ENCODE data around the gene MGAT2. TPM values are rescaled to one million over a fixed set of nuclear protein-coding genes. Genes with fewer than 3 reads are reported as not detected.
"Not testable (repeated sequence)": the region's sequence is repeated elsewhere in the genome, so short reads cannot be mapped to it uniquely, and the experiment has no call there.

MGAT2 gene
- total RNA-seq (2014; rRNA removed; shearing (Covaris generic)), result 35.5 and 36.5 TPM in 2 replicates

DNA sequence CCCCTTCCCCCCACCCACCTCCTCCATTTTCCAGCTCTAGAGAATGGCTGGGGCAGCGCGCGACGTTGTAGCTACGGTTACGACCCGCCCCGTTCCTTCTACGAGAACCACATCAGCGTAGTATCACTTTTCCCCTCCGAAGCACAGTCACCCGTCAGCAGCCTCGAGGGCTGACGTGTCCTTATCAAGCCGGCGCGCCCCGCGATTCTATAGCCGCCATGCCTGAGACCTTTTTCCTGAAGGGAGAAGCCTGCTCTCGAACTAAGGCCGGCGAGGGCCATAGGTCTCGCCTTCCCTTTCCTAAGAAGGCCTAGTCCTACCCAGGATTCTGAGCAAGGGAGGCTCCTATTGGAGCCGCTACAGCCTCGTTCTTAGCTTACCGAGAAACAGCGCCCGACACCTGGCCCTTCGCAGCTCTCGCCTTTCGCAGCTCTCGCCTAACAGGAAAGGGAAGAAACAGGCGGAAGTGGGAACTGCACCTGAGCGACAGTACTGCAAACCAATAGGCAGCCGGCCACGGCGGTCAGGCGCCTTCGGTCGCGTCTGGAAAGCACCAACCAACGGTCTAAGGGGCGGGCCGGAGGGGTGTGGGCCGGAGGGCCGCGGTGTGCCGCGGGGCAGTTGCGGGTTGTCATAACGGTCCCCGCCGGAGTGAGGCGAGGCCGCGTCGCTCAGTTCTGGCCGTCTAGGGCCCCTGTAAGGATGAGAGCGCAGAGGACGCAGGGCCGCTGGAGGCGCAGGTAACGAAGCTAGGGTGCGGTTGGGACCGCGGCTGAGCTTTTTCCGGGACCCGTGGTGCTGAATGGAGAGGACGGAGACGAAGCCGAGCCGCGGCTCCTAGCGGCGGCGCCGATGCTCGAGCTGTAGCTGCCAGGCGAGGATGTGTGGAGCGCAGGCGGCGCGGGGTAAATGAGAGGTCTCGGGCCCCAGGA is at the start of gene MGAT2, which contains the start of gene RPL36AL:
Gene MGAT2 (plus strand): TSS at position 618 of the 932 bp plus-strand sequence. CDS start 470 bp downstream, outside the sequence.
Gene RPL36AL (minus strand): TSS at position 445 of the 932 bp plus-strand sequence. CDS start 1,522 bp downstream, outside the sequence.
- DNase-seq (ENCODE audit: low spot score), result peak; percentile 95

DNA sequence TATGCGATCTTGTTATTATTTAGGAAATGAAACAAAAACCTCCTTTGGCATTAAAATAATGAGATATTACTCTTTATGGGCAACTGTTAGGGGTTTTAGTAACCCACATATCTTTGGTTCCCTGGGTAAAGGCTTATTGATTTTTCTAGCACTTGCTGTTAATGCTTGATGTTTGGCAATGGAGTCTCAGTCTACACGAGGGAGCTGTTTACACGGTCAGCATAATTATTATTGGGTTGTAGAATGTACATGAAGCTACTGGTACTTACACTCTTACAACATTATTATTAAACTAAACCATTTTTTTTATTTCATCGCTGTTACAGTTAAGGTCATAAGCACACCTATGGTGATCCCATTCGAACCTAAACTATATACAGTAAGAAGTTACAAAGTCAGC is 46.6 kb upstream of the MGAT2 start:
- no peak for DNase-seq (ENCODE audit: low spot score)

DNA sequence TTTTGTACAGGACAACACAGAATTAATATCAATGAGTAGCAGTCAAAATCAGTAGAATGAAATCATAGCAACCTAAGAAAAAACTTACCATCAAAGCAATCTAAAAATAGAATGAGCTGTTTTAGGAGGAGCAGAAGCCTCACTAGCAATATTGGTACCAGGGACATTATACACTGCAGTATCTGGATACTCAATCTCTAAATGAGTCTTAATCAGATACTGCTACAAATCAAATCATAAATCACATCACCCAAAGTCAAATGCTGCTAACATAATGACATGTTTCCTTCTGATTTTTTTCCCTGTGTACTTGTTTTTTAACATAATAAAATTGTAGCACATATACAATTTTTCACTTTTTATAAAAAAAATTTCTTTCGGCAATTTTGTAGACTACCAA is 42.5 kb upstream of the MGAT2 start:
- DNase-seq (ENCODE audit: low spot score), result no peak

DNA sequence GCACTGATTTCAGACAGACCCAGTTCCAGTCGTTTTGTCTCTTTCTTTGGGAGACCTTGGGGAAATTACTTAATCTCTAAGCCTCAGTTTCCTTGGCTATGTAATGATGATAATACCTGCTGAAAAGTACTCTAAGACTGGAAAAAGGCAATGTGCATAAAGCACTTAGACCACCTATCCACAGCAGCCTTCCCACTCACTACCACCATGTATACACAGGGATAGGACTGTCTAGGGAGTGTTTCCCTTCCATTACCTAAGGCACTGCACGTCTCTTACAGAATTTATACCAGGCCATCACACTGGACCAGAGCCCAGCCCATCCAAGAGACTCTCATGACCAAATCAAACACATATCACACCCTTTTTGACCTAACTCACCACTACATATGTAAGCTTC is 40.8 kb upstream of the MGAT2 start:
- no peak for DNase-seq (ENCODE audit: low spot score)

DNA sequence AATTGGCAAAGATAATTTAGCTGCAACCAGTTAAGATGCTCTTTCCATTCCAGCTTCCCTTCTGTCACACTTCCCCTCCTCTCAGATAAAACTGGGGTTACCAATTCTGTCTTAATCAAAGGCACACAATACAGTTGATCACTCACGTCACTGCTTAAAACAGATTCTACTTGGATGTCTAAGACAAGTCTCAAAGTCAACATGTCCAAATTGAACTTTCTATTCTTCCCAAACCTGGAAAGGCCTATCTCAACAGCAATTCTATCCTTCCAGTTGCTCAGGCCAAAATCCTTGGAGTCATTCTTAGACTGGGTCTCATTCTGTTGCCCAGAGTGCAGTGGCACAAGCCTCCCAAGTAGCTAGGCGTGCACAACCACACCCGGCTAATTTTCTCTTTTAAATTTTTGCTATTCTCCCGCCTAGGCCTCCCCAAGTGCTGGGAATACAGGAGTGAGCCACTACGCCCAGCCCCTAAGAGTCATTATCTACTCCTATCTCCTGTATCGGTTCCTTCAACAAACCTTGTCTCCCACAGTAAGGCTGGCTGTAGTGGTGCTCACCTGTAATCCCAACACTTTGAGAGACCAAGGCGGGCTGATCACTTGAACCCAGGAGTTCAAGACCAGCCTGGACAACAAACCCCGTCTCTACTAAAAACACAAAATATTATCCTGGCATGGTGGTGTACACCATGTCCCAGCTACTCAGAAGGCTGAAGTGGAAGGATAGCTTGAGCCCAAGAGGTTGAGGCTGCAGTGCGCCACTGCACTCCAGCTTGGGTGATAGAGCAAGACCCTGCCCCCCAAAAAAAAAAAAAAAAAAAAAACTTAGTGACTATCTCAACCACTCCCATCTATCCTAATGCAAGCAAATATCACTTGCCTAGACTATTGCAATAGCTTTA is 39.1 kb upstream of the MGAT2 start:
- DNase-seq (ENCODE audit: low spot score), result no peak

DNA sequence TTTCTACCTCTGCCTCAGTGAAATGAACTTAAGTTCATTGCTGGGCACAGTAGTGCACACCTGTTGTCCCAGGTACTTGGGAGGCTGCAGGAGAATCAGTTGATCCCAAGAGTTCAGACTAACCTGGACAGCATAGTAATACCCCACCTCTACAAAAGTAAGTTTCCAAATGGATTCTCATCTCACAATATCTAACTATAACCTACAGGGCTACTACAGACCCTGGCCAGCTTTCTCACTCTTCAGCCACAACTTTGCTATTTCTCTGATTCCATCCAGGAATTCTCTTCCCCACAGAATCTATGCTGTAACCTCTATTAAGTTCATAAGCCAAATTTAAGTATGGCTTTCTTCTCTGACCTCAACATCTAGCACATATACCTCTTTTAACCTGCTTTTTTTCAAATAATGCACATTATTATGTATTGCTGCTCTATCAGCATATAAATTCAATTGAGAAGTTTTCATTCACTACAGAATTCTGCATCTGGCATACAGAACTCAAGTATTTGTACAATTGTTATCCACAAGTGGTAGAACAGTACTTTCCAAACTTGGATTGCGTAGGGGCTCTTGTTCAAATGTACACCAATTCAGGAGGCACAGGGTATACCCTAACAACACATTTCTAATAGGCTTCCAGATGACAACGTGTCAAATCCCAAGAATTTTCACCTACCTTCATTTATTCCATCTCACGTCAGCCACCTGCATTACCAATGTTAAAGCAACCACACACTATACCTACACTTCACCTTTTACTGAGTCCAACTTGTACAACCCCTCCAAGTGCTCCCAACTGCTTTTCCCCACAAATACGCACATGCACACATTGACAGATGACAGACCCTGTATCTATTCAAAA is 38.3 kb upstream of the MGAT2 start:
- no peak for DNase-seq (ENCODE audit: low spot score)

DNA sequence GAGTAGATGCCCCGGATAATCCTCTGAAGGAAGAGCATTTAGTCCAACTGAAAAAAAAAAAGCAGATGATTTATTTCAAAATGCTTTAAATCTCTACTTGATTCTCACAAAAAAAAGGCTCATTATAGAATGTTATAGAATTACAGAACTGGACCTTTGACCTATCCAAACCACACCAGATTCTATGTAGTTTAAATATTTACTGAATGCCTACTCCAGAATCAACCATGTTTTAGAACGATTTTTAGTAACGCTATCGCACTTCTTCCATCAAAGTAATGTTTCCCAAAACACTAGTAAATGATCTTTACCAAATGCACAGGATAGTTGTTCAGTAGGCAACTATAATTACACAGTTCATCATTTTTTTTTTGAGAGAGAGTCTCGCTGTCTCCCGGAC is 37.0 kb upstream of the MGAT2 start:
- DNase-seq (ENCODE audit: low spot score), result no peak

DNA sequence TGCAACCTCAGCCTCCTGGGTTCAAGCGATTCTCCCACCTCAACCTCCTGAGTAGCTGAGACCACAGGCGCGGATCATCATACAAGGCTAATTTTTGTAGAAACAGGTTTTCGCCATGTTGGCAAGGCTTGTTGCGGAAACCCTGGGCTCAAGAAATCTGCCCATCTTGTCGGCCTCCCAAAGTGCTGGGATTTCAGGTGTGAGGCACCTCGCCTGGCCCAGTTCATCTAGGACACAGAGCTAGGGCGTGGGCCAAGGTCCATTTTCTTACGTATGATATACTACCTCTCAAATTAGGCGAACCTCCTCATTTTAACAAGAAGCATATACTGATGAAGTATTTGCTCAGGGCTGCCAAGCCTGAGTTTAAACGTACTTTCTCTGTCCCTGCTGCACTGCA is 36.5 kb upstream of the MGAT2 start:
- DNase-seq (ENCODE audit: low spot score), result no peak

DNA sequence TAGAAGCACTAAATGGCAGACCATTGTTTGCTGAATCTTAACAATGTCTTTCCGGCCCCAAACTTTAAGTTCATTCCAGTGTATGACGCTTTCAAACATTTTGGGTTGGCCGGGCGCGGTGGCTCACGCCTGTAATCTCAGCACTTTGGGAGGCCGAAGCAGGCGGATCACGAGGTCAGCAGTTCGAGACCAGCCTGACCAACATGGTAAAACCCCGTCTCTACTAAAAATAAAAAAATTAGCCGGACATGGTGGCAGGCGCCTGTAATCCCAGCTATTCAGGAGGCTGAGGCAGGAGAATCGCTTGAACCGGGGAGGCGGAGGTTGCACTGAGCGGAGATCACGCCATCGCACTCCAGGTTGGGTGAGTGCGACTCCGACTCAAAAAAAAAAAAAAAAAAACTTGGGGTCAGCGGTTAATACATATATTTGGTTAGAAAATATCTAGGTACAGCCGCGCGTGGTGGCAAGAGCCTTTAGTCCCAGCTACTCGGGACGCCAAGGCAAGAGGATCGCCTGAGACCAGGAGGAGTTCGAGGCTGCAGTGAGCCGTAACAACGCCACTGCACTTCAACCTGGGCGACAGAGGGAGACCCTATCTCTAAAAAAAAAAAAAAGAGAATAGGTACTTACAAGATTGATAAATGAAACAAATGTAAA is 35.5 kb upstream of the MGAT2 start:
- DNase-seq (ENCODE audit: low spot score), result not testable (repeated sequence)

DNA sequence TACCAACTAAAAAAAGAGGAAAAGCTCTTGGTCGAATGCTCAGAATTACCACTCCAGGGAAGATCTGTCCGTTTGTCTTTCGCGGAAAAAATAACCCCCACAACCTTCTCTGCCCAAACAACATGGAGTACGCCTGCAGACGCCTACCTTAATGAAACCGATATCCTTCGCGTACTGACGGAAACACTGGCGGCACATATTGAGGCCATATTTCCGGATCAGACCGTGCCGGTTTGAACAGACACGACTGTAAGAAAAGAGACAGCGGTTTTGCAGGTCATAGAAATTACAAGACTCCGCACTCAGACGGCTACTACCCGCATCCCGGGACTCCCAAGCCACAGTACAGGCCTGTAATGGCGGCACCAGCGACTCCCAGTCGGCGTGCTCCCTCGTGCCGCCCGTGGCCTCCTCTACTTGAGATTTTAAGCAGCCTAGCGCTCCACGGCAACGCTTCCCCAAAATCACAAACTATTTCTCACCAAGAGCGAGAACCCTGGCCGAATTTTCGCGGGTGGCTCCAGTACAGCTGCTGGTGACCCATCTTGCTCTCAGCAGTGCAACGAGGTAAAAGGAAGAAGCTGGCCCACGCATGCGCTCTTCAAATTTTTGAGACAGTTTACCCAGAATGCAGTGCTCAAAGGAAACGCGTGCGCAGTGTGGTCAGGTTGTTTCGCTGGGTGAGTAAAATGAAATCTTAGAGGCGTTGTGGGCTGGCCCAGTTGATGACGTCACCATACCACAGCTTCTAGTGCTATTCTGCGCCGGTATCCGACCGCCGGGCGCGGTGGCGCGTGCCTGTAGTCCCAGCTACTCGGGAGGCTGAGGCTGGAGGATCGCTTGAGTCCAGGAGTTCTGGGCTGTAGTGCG is 34.6 kb upstream of the MGAT2 start, which contains the start of gene RPS29:
Gene RPS29 (minus strand): TSS at position 578 of the 870 bp plus-strand sequence. CDS start 34 bp downstream, at position 544.
- DNase-seq (ENCODE audit: low spot score), result peak; percentile 97

DNA sequence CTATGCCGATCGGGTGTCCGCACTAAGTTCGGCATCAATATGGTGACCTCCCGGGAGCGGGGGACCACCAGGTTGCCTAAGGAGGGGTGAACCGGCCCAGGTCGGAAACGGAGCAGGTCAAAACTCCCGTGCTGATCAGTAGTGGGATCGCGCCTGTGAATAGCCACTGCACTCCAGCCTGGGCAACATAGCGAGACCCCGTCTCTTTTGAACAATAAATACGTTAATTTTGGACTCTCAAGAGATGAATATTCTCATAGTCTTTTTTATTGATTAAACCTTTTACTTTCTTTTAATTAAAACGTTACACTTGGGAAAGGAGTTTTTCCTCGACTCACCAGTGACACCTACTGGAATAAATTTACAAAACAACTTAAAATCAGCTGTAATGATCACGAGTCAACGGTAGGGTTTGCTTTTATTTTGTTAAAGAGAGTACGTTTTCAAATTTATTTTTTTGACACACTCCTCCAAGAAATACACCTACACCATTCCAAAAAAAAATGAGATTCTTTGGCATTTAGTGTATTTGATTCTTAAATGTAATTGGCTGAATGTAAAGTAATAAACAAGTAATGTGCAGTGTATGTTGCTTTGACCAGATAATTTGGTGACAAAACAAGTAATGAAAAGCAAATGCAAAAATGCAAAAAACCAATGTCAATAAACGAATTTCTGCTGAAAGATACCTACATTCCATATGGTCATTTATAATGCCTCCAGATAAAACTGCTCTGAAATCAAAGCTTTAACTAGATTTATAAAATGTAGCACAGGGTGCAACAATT is 33.7 kb upstream of the MGAT2 start:
- peak; percentile 84 for DNase-seq (ENCODE audit: low spot score)

DNA sequence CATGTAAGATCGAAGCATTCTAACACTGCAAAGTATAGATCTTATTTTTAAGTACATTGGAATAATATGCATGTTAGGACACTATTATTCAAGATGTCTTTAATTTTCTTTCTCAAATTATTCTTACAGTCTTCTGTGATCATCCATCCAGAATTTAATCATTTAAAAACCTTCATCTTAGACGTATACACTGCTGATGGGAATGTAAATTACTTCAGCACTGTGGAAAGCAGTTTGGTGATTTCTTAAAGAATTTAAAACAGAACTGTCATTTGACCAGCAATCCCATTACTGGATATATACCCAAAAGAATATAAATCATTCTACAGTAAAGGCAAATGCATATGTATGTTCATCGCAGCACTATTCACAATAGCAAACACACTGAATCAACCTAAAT is 31.2 kb upstream of the MGAT2 start:
- no peak for DNase-seq (ENCODE audit: low spot score)

DNA sequence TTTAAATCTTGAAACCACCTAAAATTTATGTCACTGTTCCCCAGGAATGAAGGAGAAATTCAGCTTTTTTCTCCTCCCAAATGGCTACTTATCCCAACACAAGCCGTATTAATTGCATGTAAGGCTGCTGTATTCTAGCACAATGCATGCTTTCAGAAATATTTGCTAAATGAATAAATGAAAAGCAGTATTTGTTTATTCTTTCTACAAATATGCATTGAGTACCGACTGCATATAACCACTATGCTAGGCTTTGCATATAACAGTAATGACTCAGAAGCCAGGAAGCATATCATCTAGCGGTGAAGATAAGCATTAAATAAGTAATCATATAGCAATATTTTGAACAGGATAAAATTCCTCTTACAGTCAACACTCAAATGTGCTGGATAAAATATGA is 27.6 kb upstream of the MGAT2 start:
- no peak for DNase-seq (ENCODE audit: low spot score)

DNA sequence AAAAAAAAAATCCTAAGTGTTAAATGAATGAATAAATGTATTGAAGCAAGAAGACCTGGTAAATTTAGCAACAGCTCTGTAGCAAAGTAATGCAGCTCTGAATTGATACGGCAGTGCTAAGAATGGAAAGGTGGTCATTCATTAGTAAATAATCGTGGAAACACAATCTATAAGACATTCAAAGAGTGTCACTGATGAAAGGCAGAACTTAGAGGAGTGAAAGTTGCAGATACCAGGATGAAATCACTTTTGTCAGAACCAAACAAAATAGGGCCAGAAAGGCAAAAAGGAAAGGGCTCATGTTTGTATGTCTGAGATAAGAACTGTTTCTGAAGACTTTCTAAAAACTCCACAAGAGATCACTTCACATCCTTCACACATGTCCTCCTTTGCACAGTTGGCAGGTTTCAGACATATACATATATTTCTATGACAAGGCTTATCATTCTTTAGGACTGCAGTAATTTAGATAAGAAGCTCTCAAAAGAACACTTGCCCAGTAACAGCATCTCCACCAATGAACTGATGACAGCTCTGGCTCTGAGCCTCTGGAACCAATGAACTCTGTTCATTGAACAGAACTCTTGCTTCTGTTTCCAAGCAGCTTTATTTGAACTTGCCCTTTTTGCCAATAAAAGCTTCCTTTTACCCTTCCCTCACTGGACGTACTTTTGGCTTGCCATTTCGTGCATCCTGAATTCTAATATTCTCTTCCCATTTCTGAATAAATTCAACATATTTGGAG is 26.1 kb upstream of the MGAT2 start:
- DNase-seq (ENCODE audit: low spot score), result no peak

DNA sequence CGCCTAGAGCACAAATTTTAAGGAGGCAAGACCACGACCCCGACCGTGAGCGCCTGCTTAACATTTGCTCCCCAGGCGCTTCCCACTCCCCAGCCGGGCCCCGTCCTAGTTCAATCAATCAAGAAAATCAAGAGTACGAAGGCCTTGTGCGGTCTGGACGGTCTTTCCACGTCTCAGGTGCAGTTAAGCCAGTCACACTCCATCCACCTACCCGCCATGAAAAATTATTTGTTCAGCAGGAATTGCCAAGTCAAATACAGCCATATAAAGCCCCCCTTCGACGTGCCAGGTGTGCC is 22.5 kb upstream of the MGAT2 start:
- no peak for DNase-seq (ENCODE audit: low spot score)

DNA sequence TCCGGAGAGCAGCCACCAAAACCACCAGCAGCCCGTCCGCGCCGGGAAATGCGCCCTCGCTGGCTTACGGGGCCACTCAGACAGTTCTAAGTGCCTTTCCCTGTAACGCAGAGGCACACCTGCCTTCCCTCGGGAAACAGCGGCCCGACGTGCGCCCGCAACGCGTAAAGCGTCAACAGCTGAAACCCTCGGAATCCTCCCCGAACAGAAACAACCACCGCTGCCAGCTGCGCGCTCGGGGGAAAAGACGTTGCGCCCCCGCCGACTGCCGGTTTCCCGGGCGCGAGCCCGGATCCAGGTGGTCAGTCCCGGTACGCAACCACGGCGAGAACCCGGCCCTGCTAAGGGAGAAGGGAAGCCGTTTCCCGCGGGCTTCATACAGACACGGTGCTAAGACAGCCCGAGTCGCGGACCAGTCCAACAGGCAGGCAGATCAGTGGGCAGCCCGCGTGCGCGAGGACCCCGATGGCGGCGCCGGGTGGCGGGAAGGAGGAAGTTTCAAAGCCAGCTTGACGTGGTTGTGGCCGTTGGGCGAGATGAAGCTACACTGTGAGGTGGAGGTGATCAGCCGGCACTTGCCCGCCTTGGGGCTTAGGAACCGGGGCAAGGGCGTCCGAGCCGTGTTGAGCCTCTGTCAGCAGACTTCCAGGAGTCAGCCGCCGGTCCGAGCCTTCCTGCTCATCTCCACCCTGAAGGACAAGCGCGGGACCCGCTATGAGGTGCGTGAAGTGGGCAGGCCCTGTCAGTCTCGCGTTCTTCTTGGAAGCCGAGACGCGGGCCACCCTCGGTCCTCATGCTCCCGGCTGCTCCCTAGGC is 21.9 kb upstream of the MGAT2 start, which contains the start of gene LRR1:
Gene LRR1 (plus strand): TSS at position 456 of the 816 bp plus-strand sequence. CDS start 81 bp downstream, at position 537.
- DNase-seq (ENCODE audit: low spot score), result peak; percentile 81

DNA sequence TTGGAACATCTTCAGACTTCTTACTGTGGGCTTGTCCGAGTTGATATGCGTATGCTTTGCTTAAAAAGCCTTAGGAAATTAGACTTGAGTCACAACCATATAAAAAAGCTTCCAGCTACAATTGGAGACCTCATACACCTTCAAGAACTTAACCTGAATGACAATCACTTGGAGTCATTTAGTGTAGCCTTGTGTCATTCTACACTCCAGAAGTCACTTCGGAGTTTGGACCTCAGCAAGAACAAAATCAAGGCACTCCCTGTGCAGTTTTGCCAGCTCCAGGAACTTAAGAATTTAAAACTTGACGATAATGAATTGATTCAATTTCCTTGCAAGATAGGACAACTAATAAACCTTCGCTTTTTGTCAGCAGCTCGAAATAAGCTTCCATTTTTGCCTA is 13.0 kb upstream of the MGAT2 start:
- no peak for DNase-seq (ENCODE audit: low spot score)
